GM18526 (cell line): ENCODE data around the gene TTC3.

Experiments
- POLR2A ChIP-seq: IDR thresholded peaks from 3 replicates; pipeline ENCODE4 v1.6.1; 2011; ENCODE audit not compliant: insufficient read length; ENCODE audit errors: extremely low read depth

Gene TTC3

DNA sequence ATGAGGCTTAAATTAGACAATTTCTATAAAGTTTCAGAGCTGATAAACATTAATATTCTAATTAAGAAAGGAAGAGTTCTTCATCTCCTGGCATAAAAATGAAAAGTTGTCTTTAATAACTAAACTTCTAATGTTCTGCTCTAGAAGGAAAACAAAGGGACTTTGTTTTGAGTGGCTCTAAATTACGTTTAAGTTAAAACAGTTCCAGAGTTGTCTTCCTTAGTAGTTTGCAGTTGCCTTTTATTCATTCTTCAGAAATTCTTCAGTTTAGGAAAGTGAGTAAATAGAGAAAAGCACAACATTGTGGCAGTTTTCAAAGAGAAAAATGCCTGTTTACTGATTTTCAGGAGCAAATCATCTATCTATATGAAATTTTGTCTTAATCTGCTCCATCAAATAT is 86.9 kb downstream of the TTC3 start:
- TF ChIP-seq POLR2A: no peak

DNA sequence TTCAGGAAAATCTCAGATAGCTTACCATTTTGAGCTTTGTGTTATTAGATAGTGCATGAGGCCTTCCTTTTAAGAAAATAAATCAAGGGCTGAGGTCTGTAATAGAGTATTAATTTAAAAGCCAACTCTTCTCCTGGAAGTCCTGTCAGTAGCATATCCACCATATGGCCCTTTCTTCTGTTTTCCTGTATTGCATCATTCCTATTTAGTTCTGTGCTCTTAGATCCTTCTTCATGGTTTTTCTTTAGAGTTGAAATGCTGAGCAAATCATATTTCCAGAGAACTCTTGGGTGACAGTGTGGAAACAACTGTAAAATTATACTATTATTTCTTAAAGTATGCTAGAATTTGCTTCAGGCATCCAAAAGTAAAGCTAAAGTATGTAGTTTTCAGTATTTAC is 91.7 kb downstream of the TTC3 start:
- no peak for TF ChIP-seq POLR2A

DNA sequence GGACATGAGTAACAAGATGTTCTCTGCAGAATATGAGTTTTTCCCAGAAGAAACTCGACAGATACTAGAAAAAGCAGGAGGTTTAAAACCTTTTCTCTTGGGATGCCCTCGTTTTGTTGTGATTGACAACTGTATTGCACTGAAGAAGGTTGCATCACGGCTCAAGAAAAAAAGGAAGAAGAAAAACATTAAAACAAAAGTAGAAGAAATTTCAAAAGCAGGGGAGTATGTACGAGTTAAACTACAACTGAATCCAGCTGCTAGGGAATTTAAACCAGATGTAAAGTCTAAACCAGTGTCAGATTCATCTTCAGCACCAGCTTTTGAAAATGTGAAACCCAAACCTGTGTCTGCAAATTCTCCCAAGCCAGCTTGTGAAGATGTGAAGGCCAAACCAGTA is 92.5 kb downstream of the TTC3 start:
- no peak for TF ChIP-seq POLR2A

DNA sequence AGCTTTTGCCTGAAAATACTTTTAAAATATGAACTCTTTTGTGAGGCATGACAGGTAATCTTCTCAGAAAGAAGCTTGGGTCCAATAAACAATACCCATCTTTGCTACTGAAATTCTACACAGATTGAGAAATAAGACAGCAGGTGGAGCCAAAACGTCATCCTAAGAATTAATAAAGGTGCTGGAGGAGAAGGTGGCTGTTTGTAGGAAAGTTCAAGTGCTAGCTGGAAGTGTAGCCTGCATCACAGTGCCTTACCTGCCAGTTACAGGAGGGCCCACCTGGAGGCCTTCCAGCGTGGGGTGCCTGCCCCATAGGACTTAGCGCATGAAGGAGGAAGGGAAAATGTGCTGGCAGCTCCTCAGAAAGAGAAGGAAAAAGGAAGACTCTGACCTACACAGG is 93.7 kb downstream of the TTC3 start:
- no peak for TF ChIP-seq POLR2A

DNA sequence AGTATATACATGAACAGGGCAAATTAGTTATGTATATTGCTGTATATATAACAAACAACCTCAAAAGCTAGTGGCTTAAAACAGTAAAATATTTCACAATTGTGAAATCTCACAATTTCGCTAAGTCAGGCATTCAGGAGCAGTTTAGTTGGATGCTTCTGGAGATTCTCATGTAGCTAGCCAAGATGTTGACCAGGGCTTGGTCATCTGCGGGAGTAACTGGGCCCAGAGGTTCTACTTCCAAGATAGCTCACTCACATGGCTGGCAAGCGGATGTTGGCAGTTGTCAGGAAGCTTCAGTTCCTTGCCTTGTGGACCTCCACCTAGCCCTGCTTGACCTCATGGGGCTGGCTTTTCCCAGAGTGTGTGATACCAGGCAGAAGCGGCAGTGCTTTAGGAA is 95.6 kb downstream of the TTC3 start:
- TF ChIP-seq POLR2A: no peak

DNA sequence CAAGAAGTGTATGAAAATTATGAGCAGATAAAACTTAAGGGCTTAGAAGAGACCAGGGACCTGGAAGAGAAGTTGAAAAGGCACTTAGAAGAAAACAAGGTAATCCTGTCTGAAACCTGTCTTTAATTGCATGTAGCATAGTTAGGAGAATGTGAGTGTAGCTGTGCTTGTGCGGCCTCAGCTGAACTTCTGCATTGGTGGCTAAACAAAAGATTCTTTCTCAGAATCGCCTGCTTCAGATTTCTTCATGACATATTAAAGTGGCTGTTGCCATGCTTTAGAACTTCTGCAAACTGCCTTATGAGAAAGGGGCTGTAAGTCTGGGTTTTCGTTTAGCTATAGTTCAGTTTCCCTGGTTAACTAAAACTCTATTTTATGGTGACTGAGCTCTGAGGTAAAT is 99.6 kb downstream of the TTC3 start:
- TF ChIP-seq POLR2A: no peak

DNA sequence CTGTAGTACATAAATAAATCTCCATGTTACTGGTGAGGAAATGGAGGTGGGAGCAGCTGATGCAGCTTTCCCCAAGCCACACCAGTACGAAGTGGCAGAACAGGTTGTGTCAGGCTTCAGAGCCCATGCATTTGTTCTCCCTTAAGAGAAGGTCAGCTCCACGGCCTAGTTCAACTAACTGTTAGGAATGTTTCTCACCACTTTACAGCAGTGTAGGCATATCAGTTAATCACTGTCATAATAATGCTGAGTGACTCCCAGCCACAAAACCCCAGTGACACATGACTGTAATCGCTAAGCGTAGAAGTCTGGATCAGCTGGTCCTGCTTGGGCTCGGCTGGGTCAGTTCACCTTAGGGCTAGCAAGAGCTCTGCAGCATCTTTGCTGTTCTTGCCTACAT is 103.7 kb downstream of the TTC3 start:
- TF ChIP-seq POLR2A: no peak

DNA sequence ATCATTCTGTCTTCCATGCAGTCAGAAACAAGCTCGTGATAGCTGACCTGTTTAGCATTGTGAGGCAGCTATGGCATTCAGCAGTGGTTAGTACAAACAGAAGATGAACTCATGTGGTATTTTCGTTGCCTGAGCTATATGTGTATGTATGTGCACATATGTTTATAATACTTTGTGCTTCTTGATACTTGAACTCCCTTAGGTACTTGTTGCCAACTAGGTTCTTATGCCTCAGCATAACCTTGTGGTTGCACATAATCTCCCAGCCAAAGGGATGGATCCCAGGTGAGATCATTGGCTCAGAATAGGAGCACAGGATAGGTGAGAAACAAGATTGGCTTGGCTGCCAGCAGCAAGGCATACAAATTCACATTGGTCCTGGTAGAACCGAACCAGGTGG is 108.0 kb downstream of the TTC3 start:
- no peak for TF ChIP-seq POLR2A

DNA sequence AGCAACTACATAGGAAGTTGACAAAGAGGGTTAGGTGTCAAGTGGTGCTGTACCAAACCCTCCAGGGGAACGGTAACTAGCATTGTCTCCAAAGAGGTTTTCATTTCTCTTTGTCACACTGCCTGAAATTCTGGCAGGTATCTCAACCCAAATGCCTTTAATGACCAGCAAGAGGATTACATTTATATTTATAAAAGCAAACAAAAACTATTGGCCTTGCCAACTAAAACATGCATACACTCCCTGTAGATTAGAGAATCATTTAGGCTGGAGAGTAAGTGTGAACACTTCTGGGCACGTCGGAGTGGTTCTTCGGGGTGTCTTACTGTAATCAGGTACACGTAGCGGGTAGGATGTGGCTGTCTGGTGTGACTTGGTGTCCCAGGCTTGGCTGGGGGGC is 109.2 kb downstream of the TTC3 start:
- no peak for TF ChIP-seq POLR2A

DNA sequence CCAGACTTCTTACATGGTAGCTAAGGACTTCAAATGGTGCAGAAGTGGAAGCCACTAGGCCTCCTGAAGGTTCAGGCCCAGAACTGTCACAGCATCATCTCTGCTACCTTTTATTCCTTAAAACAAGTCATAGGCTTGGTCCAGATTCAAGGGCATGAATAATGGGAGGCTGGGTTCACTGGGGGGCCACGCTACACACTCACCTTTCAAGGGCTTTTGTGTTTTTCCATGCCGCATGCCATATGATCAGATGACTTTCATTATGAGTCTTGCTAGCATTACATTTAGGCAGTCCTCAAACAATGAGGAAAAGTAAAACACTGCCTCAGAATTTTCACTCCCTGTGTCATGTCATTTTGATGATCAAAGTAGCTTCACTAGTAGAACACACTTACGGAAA is 110.7 kb downstream of the TTC3 start:
- TF ChIP-seq POLR2A: no peak

DNA sequence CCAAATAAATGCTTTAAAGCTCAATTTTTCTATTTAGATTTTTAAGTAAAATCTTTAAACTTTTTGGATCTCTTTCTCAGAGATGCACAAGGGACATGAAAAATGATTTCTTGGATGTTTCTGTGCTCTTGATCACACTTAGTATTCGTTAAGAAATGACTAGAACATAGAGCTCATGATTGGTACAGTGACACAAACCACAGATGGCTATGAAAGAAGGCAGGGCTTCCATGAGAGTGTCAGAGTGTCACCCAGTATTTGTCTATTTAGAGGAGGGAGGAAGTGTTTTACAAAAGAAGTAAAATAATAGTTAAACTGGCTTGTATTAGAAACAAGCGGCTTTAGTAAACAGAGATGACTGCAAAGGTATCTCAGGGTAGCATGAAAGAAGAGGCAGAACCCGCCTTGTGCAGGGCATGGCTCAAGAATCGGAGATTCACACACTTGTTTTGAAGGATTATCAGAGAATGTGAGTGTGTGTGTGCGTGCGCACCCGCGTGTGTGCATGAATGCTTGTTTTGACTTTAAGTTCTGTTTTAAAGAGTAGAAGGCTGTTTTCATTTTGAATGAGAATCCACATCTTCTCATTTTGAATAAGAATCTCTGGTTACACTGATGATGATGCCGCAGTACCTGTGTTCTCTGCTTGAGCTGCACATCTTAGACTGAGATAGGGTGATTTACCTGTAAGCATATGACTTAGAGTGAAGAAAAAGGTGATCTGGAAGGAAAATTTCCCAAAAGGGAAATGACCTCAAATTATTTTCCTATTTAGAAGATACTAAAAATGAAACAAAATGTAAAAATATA is 111.9 kb downstream of the TTC3 start:
- no peak for TF ChIP-seq POLR2A

DNA sequence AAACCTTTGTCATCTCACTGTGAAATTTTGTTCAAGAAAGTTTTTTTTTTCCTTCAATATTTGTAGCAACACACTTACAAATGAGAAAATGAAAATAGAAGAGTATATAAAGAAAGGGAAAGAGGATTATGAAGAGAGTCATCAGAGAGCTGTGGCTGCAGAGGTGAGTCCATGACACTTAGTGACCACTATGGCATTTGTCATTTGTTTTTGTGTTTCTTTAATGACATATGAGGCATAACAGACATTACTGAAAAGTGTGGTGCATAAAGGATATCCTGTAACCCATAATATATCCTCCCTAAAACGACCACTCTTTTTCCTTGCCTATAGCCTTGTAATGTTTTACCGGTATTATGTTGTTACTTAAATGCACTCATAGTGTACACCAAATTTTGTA is 113.9 kb downstream of the TTC3 start:
- TF ChIP-seq POLR2A: no peak

DNA sequence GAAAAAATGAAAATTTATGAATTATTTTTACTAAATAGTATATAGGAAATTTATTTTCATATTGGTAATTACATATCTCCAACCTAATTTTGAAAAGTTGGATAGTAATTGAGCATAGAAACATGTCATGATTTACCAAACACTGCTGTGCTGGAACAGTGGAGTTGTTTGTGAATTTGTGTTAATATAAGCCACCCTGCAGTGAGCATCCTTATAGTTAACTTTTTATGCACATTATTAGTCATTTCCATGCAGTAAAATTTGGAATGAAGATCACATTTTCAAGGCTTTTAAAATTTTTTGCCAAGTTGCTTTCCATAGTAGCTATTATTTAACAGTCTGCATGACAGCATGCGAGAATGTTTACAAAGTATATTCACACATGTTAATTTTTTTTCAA is 115.8 kb downstream of the TTC3 start:
- no peak for TF ChIP-seq POLR2A

DNA sequence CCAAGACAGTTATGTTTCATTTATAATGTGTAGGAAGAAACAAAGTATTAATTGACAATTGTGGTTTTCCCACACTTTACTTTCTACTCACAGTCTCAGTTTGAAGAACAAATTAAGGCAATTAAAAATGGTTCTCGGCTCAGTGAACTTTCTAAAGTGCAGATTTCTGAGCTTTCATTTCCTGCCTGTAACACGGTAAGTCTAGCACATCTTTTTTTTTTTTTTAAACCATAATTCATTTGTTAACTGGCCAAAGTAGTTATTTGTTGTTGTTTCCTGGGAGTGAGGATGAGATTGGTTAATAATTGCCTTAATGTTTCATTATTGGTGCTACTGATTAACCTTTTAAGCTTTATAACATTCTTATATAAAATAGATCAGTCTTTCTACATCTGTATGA is 119.0 kb downstream of the TTC3 start:
- TF ChIP-seq POLR2A: no peak

DNA sequence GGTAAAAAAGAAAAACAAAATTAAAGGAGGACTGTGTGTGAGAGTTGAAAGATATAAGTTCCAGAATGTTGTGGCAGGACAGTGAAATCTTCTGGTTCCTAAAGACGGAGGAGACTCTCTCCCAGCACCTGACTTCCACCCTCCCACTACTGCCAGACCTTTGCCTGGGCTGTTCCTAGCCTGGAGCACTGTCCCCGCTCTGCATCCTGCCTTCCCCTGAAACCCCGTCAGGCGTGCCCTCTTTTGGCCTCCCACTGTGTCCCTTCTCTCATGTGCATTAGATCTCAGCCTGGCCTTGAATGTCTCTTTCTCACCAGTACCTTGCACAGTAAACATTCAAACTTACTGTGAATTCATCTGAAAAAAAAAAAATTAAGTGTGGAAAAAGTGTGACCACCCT is 120.0 kb downstream of the TTC3 start:
- no peak for TF ChIP-seq POLR2A

DNA sequence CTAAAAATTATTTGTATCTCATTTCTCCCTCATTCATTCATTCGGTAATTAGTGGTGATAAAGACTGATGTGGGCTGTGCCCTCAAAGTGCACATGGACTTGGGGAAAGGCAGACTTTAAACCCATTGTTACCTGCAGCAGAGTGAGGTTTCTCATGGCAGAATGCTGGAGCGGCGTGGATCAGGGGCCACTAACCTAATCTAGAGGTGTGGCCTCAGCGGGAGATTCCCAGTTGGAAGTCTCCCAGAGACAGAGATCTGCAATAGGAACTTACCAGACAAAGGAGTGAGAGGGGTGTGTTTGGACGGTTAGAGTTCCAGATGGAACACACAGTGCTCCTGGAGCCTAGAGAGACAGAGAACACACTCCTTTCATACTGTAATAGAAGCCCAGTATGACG is 120.6 kb downstream of the TTC3 start:
- no peak for TF ChIP-seq POLR2A

DNA sequence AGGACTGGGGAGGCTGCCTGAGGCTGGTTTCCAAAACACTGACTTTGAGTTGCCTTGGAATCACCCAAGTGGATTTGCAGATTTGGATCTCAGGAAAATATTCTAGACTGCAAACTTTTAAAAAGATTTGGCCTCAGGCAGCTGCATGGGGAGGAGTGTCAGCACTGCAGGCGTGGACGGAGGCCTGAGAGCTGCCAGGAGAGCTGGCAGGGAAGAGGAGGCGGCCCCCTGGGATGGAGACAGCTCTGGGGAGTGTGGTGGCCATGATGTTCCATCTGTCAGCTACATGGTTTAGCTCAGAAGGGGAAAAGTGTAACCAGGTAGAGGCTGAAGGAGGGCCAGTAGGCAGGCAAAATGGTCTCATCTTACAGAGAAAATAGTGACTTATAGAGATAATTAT is 122.0 kb downstream of the TTC3 start:
- no peak for TF ChIP-seq POLR2A
